IMR-90 (cell line): ENCODE data around the gene PRAC1. TPM values are rescaled to one million over a fixed set of nuclear protein-coding genes. Genes with fewer than 3 reads are reported as not detected.

Experiments
- ATAC-seq: fragments of 200-7000 bp; cut with Tn5 transposase; 2 replicates; pipeline ENCODE4 v1.9.1; 2020; ENCODE audit warnings: low read depth, mild to moderate bottlenecking, moderate library complexity
- BruUV-seq: library from RNA; stranded (reverse); fragments of 400-500 nt; replicated peaks from 2 replicates; lab custom pipeline; 2021; lab: Mats Ljungman, UMichigan
- CTCF ChIA-PET: fragments of 300-600 bp; formaldehyde crosslinking; extraction: SDS; loops from one replicate; lab custom pipeline; 2021; ENCODE audit warnings: antibody characterized with exemption; lab: Yijun Ruan, JAX
- POLR2A ChIA-PET: fragments of 300-600 bp; sonication (Branson Sonifier 250); formaldehyde crosslinking; loops from one replicate; lab custom pipeline; 2022; ENCODE audit warnings: antibody characterized with exemption; ENCODE audit not compliant: unreplicated experiment; lab: Charles Lee
- DNase-seq: peaks from one replicate; pipeline ENCODE4 v3.0.0; 2013
- H2AFZ ChIP-seq: replicated peaks from 2 replicates; pipeline ENCODE3; 2013; ENCODE audit warnings: low read length, mild to moderate bottlenecking; ENCODE audit not compliant: poor library complexity
- H2AK5ac ChIP-seq: 2 replicates; pipeline ENCODE4 v1.6.1; 2013; ENCODE audit warnings: low read depth, low read length, inconsistent platforms
- H2AK9ac ChIP-seq: replicated peaks from 2 replicates; pipeline ENCODE3; 2013; ENCODE audit warnings: mild to moderate bottlenecking, low read depth, low read length, moderate library complexity; ENCODE audit not compliant: poor library complexity
- H2BK120ac ChIP-seq: 2 replicates; pipeline ENCODE4 v1.6.1; 2013; ENCODE audit warnings: low read depth, low read length, inconsistent platforms
- H2BK15ac ChIP-seq: 3 replicates; pipeline ENCODE4 v1.6.1; 2013; ENCODE audit warnings: low read depth, low read length, inconsistent platforms
- H2BK20ac ChIP-seq: 2 replicates; pipeline ENCODE4 v1.6.1; 2013; ENCODE audit warnings: low read depth, mild to moderate bottlenecking, inconsistent platforms, low read length, moderate library complexity
- H2BK5ac ChIP-seq: 2 replicates; pipeline ENCODE4 v1.6.1; 2013; ENCODE audit warnings: mild to moderate bottlenecking, low read depth, low read length, inconsistent platforms; ENCODE audit not compliant: poor library complexity, severe bottlenecking
- H3K14ac ChIP-seq: replicated peaks from 2 replicates; pipeline ENCODE4 v1.6.1; 2013; ENCODE audit warnings: low read depth, low read length, inconsistent platforms
- H3K18ac ChIP-seq: 2 replicates; pipeline ENCODE4 v1.6.1; 2013; ENCODE audit warnings: low read depth, low read length, control low read depth
- H3K23ac ChIP-seq: 2 replicates; pipeline ENCODE4 v1.6.1; 2013; ENCODE audit warnings: low read depth, low read length, inconsistent platforms
- H3K27ac ChIP-seq: 2 replicates; pipeline ENCODE4 v1.5.1; 2013; ENCODE audit warnings: mild to moderate bottlenecking, control low read depth, low read length; ENCODE audit not compliant: insufficient read depth
- H3K27me3 ChIP-seq: 2 replicates; pipeline ENCODE4 v1.6.1; 2013; ENCODE audit warnings: low read length; ENCODE audit not compliant: control insufficient read depth, insufficient read depth
- H3K36me3 ChIP-seq: 2 replicates; pipeline ENCODE4 v1.6.1; 2013; ENCODE audit warnings: low read length, mixed read lengths; ENCODE audit not compliant: control insufficient read depth, insufficient read depth
- H3K4ac ChIP-seq: 2 replicates; pipeline ENCODE4 v1.6.1; 2013; ENCODE audit warnings: low read depth, low read length, inconsistent platforms
- H3K4me1 ChIP-seq: 2 replicates; pipeline ENCODE4 v1.6.1; 2013; ENCODE audit warnings: low read length, mixed read lengths; ENCODE audit not compliant: control insufficient read depth, insufficient read depth
- H3K4me2 ChIP-seq: 2 replicates; pipeline ENCODE4 v1.6.1; 2013; ENCODE audit warnings: low read depth, mild to moderate bottlenecking, control low read depth, low read length, moderate library complexity
- H3K4me3 ChIP-seq: 2 replicates; pipeline ENCODE4 v1.5.1; 2013; ENCODE audit warnings: low read depth, mild to moderate bottlenecking, control low read depth, low read length, moderate library complexity; ENCODE audit not compliant: insufficient read depth
- H3K56ac ChIP-seq: 2 replicates; pipeline ENCODE4 v1.6.1; 2013; ENCODE audit warnings: low read length, inconsistent platforms; ENCODE audit not compliant: insufficient read depth; ENCODE audit errors: extremely low read depth
- H3K79me1 ChIP-seq, 2 experiments: 2 replicates each; pipeline ENCODE4 v1.6.1; 2013; ENCODE audit warnings: low read length in 2 of 2, inconsistent platforms in 1 of 2, low read depth in 1 of 2
- H3K9ac ChIP-seq: 2 replicates; pipeline ENCODE4 v1.6.1; 2013; ENCODE audit warnings: low read depth, low read length, control low read depth
- H3K9me1 ChIP-seq: 2 replicates; pipeline ENCODE4 v1.6.1; 2013; ENCODE audit warnings: low read length, inconsistent platforms; ENCODE audit not compliant: insufficient read depth
- H3K9me3 ChIP-seq: 2 replicates; pipeline ENCODE4 v1.6.1; 2013; ENCODE audit warnings: low read length; ENCODE audit not compliant: control insufficient read depth, insufficient read depth
- H4K20me1 ChIP-seq: 2 replicates; pipeline ENCODE4 v1.6.1; 2013; ENCODE audit warnings: low read length, inconsistent platforms; ENCODE audit not compliant: insufficient read depth
- H4K5ac ChIP-seq: 2 replicates; pipeline ENCODE4 v1.6.1; 2013; ENCODE audit warnings: mild to moderate bottlenecking, low read depth, low read length, control low read depth
- H4K8ac ChIP-seq, 2 experiments: 2 replicates each; pipeline ENCODE4 v1.6.1; 2013; ENCODE audit warnings: low read depth in 2 of 2, low read length in 2 of 2, control low read depth in 1 of 2, inconsistent platforms in 1 of 2
- H4K91ac ChIP-seq: 2 replicates; pipeline ENCODE4 v1.6.1; 2013; ENCODE audit warnings: low read depth, low read length, inconsistent platforms; ENCODE audit not compliant: insufficient read depth
- BHLHE40 ChIP-seq: fragments of 150-350 bp; IDR thresholded peaks from 2 replicates; pipeline ENCODE4 v1.6.1; 2016; ENCODE audit warnings: mild to moderate bottlenecking, low read depth, low read length
- CEBPB ChIP-seq: IDR thresholded peaks from 2 replicates; pipeline ENCODE4 v1.6.1; 2012; ENCODE audit warnings: low read depth, low read length, improper control_type of control experiment
- CHD1 ChIP-seq: IDR thresholded peaks from 2 replicates; pipeline ENCODE4 v1.6.1; 2012; ENCODE audit warnings: low read depth, low read length, improper control_type of control experiment
- CTCF ChIP-seq: conservative IDR thresholded peaks from 2 replicates; pipeline ENCODE4 v1.5.1; 2012; ENCODE audit warnings: mild to moderate bottlenecking, low read depth, low read length, improper control_type of control experiment
- ELK1 ChIP-seq: fragments of 150-350 bp; IDR thresholded peaks from 2 replicates; pipeline ENCODE4 v1.6.1; 2016; ENCODE audit warnings: low read depth, mild to moderate bottlenecking, low read length, moderate library complexity, borderline replicate concordance
- FOS ChIP-seq: fragments of 150-350 bp; IDR thresholded peaks from 2 replicates; pipeline ENCODE4 v1.6.1; 2016; ENCODE audit warnings: low read depth, low read length
- MAFK ChIP-seq: IDR thresholded peaks from 2 replicates; pipeline ENCODE4 v1.6.1; 2012; ENCODE audit warnings: low read depth, low read length, improper control_type of control experiment
- MAZ ChIP-seq: IDR thresholded peaks from 2 replicates; pipeline ENCODE4 v1.6.1; 2012; ENCODE audit warnings: low read depth, mild to moderate bottlenecking, low read length, improper control_type of control experiment, moderate library complexity, borderline replicate concordance
- MXI1 ChIP-seq: IDR thresholded peaks from 2 replicates; pipeline ENCODE4 v1.6.1; 2012; ENCODE audit warnings: low read depth, mild to moderate bottlenecking, low read length, moderate library complexity, borderline replicate concordance
- RFX5 ChIP-seq: IDR thresholded peaks from 2 replicates; pipeline ENCODE4 v1.8.0; 2012; ENCODE audit warnings: low read depth, mild to moderate bottlenecking, low read length, moderate library complexity
- SMC3 ChIP-seq: fragments of 150-350 bp; IDR thresholded peaks from 2 replicates; pipeline ENCODE4 v1.6.1; 2016; ENCODE audit warnings: low read depth, mild to moderate bottlenecking, antibody characterized with exemption, low read length, moderate library complexity
- USF2 ChIP-seq: fragments of 150-350 bp; IDR thresholded peaks from 2 replicates; pipeline ENCODE4 v1.6.1; 2017; ENCODE audit warnings: mild to moderate bottlenecking, antibody characterized with exemption, low read length, low read depth
- WGBS, 2 experiments: methylation state at CpG; one replicate each; pipeline versions ENCODE4 v1.1.5 to v1.1.7; 2013; ENCODE audit warnings: missing lambda C conversion rate in 2 of 2; ENCODE audit not compliant: insufficient read length in 1 of 2; ENCODE audit errors: extremely low coverage in 2 of 2; 5-methylcytosine and 5-hydroxymethylcytosine counted together
- dilution Hi-C: fragments of 300-500 bp; cut with HindIII; formaldehyde crosslinking; loops from one replicate; pipeline ENCODE4 v1.14.3; 2018; ENCODE audit warnings: low sequenced_read_pairs; ENCODE audit not compliant: unreplicated experiment
- in situ Hi-C: fragments of 300-500 bp; cut with MboI; formaldehyde crosslinking; loops from 3 replicates; pipeline ENCODE4 v1.14.3; 2019; ENCODE audit warnings: low sequenced_read_pairs, inconsistent platforms, mixed read lengths
- intact Hi-C: fragments of 100-400 bp; cut with micrococcal nuclease; formaldehyde crosslinking; loops from 2 replicates; pipeline ENCODE4 v1.10.0; 2022
- polyA plus RNA-seq, 3 experiments: library from polyadenylated mRNA; depleted of rRNA; stranded (reverse); fragments of >200 nt; gene quantifications; 2 replicates each; pipeline ENCODE4 v1.2.3, GENCODE V29; 2012; ENCODE audit warnings: low replicate concordance in 1 of 3
- total RNA-seq: library from RNA; depleted of rRNA; stranded (reverse); fragments of >200 nt; gene quantifications from 2 replicates; pipeline ENCODE4 v1.2.3, GENCODE V29; 2012

PRAC1 gene
- total and polyA plus RNA-seq, 2 of the 4 experiments (the other 2 are of a cell fraction) = not detected

GRCh38 chr17:48732688-48733629 is 10.6 kb upstream of the PRAC1 start:
- Histone ChIP-seq H2BK120ac (no peak overlapping the region), H3K27ac (no peak overlapping the region), H4K20me1 (no peaks in the 10 kb centered on the region), H3K4me2 (no peak overlapping the region), H3K9me1 (no peaks in the 10 kb centered on the region), H3K27me3 (peaks cover 94% of the 10 kb centered on the region), H2AK9ac (no peak overlapping the region), H2BK5ac (no peak overlapping the region), H3K18ac (no peak overlapping the region), H3K4me3 (no peak overlapping the region), H2BK20ac (no peak overlapping the region), H3K14ac (no peak overlapping the region), H2AK5ac (no peak overlapping the region), H3K9me3 (peaks cover 5% of the 10 kb centered on the region), H3K4me1 (no peaks in the 10 kb centered on the region), H3K36me3 (no peaks in the 10 kb centered on the region), H4K8ac (no peak overlapping the region), H3K79me1 (no peaks in the 10 kb centered on the region), H2BK15ac (no peak overlapping the region), H3K23ac (no peak overlapping the region), H3K4ac (no peak overlapping the region), H4K5ac (no peak overlapping the region), H4K91ac (no peak overlapping the region), H2AFZ (no peak overlapping the region), H3K9ac (no peak overlapping the region), H3K56ac (no peak overlapping the region)
- ATAC-seq (no peak), DNase-seq (no peak)
- WGBS, 2 experiments = 5% methylated on average over 11 of the region's 50 CpGs; no CpG with 5 or more reads in 1 of the 2 experiments
- in situ Hi-C loops (loop anchor here (10.0 kb wide), 1 partner anchor 52 kb away; no protein-coding TSS in a partner anchor), intact Hi-C loops (no loop called here), dilution Hi-C loops (no loop called here)
- TF ChIP-seq MAFK (no peak), USF2 (no peak), MXI1 (no peak), RFX5 (no peak), FOS (no peak), ELK1 (no peak), BHLHE40 (no peak), SMC3 (no peak), MAZ (no peak), CHD1 (no peak), CEBPB (no peak), CTCF (no peak)
- ChIA-PET CTCF (no interaction called here), POLR2A (no interaction called here)
- BruUV-seq = no TSS peak
